ENCODE measurements around the gene SLC7A7. TPM values are rescaled to one million over a fixed set of nuclear protein-coding genes. Genes with fewer than 3 reads are reported as not detected.

SLC7A7 gene
- total and polyA plus RNA-seq, 2 of the 13 experiments (the other 11 are each of a cell fraction or from before 2014, with no cell fraction given), result 0.13 to 0.63 TPM

DNA sequence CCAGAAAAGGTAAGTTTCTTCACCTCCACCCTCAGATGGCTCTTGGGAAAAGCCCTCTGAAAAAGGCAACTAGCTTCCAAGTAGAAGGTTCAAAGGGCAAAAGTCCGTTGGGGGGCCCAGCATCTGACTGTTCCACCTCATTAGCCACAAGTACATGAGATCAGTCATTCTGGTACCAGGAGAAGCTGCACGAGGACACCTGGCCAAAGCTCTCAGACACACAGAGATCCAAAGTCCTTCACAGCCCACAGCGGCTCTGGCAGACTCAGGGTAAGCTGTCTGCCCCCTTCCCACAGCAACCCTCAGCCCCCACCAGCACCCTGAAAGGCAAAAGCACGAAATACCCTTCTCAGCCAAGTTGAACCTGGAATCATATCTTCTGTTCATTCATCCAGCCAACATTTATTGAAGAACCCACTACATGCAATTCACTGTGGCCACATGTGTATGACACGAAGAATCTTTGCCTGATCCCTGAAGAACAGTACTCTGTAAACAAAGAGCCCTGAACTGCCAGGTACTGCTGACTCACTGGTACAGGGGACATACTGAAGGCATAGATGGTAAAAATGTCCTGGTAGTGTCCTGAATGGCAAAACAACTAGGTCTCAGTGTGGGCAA is 19.0 kb downstream of the SLC7A7 start (continued):
- no peak for TF ChIP-seq ZNF512 (CRISPR knock-in tag; IDR thresholded peaks at IDR 0.05)
- TF ChIP-seq ZNF343 (CRISPR knock-in tag; IDR thresholded peaks at IDR 0.05), result no peak
- TF ChIP-seq, protein P1, sequence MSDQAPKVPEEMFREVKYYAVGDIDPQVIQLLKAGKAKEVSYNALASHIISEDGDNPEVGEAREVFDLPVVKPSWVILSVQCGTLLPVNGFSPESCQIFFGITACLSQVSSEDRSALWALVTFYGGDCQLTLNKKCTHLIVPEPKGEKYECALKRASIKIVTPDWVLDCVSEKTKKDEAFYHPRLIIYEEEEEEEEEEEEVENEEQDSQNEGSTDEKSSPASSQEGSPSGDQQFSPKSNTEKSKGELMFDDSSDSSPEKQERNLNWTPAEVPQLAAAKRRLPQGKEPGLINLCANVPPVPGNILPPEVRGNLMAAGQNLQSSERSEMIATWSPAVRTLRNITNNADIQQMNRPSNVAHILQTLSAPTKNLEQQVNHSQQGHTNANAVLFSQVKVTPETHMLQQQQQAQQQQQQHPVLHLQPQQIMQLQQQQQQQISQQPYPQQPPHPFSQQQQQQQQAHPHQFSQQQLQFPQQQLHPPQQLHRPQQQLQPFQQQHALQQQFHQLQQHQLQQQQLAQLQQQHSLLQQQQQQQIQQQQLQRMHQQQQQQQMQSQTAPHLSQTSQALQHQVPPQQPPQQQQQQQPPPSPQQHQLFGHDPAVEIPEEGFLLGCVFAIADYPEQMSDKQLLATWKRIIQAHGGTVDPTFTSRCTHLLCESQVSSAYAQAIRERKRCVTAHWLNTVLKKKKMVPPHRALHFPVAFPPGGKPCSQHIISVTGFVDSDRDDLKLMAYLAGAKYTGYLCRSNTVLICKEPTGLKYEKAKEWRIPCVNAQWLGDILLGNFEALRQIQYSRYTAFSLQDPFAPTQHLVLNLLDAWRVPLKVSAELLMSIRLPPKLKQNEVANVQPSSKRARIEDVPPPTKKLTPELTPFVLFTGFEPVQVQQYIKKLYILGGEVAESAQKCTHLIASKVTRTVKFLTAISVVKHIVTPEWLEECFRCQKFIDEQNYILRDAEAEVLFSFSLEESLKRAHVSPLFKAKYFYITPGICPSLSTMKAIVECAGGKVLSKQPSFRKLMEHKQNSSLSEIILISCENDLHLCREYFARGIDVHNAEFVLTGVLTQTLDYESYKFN (CRISPR knock-in tag; conservative IDR thresholded peaks at IDR 0.05), result peak; percentile 74
- TF ChIP-seq JUN (CRISPR knock-in tag; IDR thresholded peaks at IDR 0.05), result no peak
- TF ChIP-seq ZNF615 (CRISPR knock-in tag; IDR thresholded peaks at IDR 0.05; ENCODE audit: borderline replicate concordance), result no peak
- no peak for TF ChIP-seq ZFP36L1 (CRISPR knock-in tag; IDR thresholded peaks at IDR 0.05)
- TF ChIP-seq, protein P2, sequence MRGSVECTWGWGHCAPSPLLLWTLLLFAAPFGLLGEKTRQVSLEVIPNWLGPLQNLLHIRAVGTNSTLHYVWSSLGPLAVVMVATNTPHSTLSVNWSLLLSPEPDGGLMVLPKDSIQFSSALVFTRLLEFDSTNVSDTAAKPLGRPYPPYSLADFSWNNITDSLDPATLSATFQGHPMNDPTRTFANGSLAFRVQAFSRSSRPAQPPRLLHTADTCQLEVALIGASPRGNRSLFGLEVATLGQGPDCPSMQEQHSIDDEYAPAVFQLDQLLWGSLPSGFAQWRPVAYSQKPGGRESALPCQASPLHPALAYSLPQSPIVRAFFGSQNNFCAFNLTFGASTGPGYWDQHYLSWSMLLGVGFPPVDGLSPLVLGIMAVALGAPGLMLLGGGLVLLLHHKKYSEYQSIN (CRISPR knock-in tag; IDR thresholded peaks at IDR 0.05; ENCODE audit: borderline replicate concordance), result no peak
- TF ChIP-seq KDM1A (CRISPR knock-in tag; IDR thresholded peaks at IDR 0.05), result no peak; the same call in 1 of the 2 replicates
- TF ChIP-seq FOXA1 (IDR thresholded peaks at IDR 0.05), result no peak
- TF ChIP-seq FOXA1 (CRISPR knock-in tag; IDR thresholded peaks at IDR 0.05), result peak; percentile 86
- peak; percentile 23 for TF ChIP-seq RXRB (CRISPR knock-in tag; IDR thresholded peaks at IDR 0.05; ENCODE audit: borderline replicate concordance)
- peak; percentile 43 for TF ChIP-seq MAFF (IDR thresholded peaks at IDR 0.05; ENCODE audit: low read depth, low read length)
- TF ChIP-seq, protein P3, sequence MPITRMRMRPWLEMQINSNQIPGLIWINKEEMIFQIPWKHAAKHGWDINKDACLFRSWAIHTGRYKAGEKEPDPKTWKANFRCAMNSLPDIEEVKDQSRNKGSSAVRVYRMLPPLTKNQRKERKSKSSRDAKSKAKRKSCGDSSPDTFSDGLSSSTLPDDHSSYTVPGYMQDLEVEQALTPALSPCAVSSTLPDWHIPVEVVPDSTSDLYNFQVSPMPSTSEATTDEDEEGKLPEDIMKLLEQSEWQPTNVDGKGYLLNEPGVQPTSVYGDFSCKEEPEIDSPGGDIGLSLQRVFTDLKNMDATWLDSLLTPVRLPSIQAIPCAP (CRISPR knock-in tag; IDR thresholded peaks at IDR 0.05; ENCODE audit: low read depth), result no peak
- TF ChIP-seq, protein P4, sequence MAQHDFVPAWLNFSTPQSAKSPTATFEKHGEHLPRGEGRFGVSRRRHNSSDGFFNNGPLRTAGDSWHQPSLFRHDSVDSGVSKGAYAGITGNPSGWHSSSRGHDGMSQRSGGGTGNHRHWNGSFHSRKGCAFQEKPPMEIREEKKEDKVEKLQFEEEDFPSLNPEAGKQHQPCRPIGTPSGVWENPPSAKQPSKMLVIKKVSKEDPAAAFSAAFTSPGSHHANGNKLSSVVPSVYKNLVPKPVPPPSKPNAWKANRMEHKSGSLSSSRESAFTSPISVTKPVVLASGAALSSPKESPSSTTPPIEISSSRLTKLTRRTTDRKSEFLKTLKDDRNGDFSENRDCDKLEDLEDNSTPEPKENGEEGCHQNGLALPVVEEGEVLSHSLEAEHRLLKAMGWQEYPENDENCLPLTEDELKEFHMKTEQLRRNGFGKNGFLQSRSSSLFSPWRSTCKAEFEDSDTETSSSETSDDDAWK (CRISPR knock-in tag; IDR thresholded peaks at IDR 0.05), result no peak
- TF ChIP-seq TMF1 (CRISPR knock-in tag; IDR thresholded peaks at IDR 0.05; ENCODE audit: low read depth), result no peak
- no peak for TF ChIP-seq HNRNPK (IDR thresholded peaks at IDR 0.05; ENCODE audit: low read depth, low read length, poor library complexity, severe bottlenecking)
- TF ChIP-seq SIN3B (IDR thresholded peaks at IDR 0.05; ENCODE audit: low read length), result no peak
- TF ChIP-seq ADNP (CRISPR knock-in tag; IDR thresholded peaks at IDR 0.05), result no peak
- no peak for TF ChIP-seq ZNF354B (CRISPR knock-in tag; IDR thresholded peaks at IDR 0.05)
- TF ChIP-seq YY1 (IDR thresholded peaks at IDR 0.05; ENCODE audit: insufficient read depth, insufficient replicate concordance, low read depth, low read length), result no peak

All from HepG2 (cell line).